Type B pancreatic cell (in vitro differentiated cells): ENCODE measurements around the gene SNCB. TPM values are rescaled to one million over a fixed set of nuclear protein-coding genes. Genes with fewer than 3 reads are reported as not detected.

ENCODE experiments used
- microRNA-seq: library from miRNA; unstranded; fragments of <30 nt; microRNA quantifications from one replicate; pipeline ENCODE4, GENCODE V29; 2020
- total RNA-seq: library from RNA; stranded (reverse); gene quantifications from 2 replicates; pipeline ENCODE4 v1.2.1, GENCODE V29; 2021; ENCODE audit warnings: low replicate concordance

The SNCB gene
- total RNA-seq, 1 donor from 2014 or later, result 0.97 TPM

Small RNA genes within 50 kb of the gene (microRNA-seq; reads per million reads assigned to microRNA genes)
- not detected for gene MIR4281

Other genes with a start within 250 kb of the SNCB start
- gene NOP16, start 241.9 kb downstream of the SNCB start, total RNA-seq, result 42.5 and 44.7 TPM in 2 replicates
- gene HIGD2A, start 241.8 kb downstream of the SNCB start, total RNA-seq, result 88.3 and 118 TPM in 2 replicates
- 38.1 and 71.3 TPM in 2 replicates for gene CLTB, start 214.0 kb downstream of the SNCB start, total RNA-seq
- 42.0 and 46.5 TPM in 2 replicates for gene FAF2, start 182.1 kb downstream of the SNCB start, total RNA-seq
- 85.8 and 103 TPM in 2 replicates for gene RNF44, start 93.1 kb downstream of the SNCB start, total RNA-seq
- 4.1 TPM in 2 replicates for gene CDHR2, start 81.2 kb downstream of the SNCB start, total RNA-seq
- gene GPRIN1, start 20.4 kb downstream of the SNCB start, total RNA-seq, result 3.3 and 6.0 TPM in 2 replicates
- not detected in 2 replicates for gene EIF4E1B, start 141 bp upstream of the SNCB start, total RNA-seq
- 36.9 and 45.9 TPM in 2 replicates for gene TSPAN17, start 16.9 kb upstream of the SNCB start, total RNA-seq
- gene UNC5A, start 180.0 kb upstream of the SNCB start, total RNA-seq, result 1.4 and 1.7 TPM in 2 replicates